Epithelial cell of esophagus (primary cell): ENCODE data around the gene ST8SIA6.
"Not testable (repeated sequence)": the region's sequence is repeated elsewhere in the genome, so short reads cannot be mapped to it uniquely, and the experiment has no call there.

Source experiments
- DNase-seq: peaks from one replicate; pipeline ENCODE4 v3.0.0; 2010; ENCODE audit warnings: low read depth
- H3K4me3 ChIP-seq: 2 replicates; pipeline ENCODE4 v1.5.1; 2011; ENCODE audit warnings: mild to moderate bottlenecking, low read length, control low read depth
- CTCF ChIP-seq: IDR thresholded peaks from 2 replicates; pipeline ENCODE4 v1.5.1; 2011; ENCODE audit warnings: low read depth, mild to moderate bottlenecking, low read length, control low read depth, inconsistent platforms; ENCODE audit not compliant: insufficient read depth; ENCODE audit errors: missing control alignments

The ST8SIA6 gene

GRCh38 chr10:17454161-17455014 is at the start of gene ST8SIA6:
TSS of gene ST8SIA6 (minus strand) at chr10:17454595. CDS start at chr10:17454255, 340 bp downstream.
- DNase-seq: peak; percentile 62
- H3K4me3 ChIP-seq: peak within 1 kb of the TSS; percentile 46
- TF ChIP-seq CTCF: no peak

- no peak for DNase-seq
- no peak for TF ChIP-seq CTCF
- H3K4me3 ChIP-seq: no peak overlapping the region
Measured at GRCh38 chr10:17503795-17504194, 49.4 kb upstream of the ST8SIA6 start.

GRCh38 chr10:17502814-17503213 is 48.4 kb upstream of the ST8SIA6 start:
- no peak for DNase-seq
- no peak for TF ChIP-seq CTCF

GRCh38 chr10:17499014-17499413 is 44.6 kb upstream of the ST8SIA6 start:
- DNase-seq, H3K4me3 ChIP-seq: not testable (repeated sequence)

More at GRCh38 chr10:17502814-17503213, 48.4 kb upstream of the ST8SIA6 start:
- H3K4me3 ChIP-seq: no peak overlapping the region

- no peak for TF ChIP-seq CTCF
- H3K4me3 ChIP-seq: no peak overlapping the region
- DNase-seq: no peak
Measured at GRCh38 chr10:17497446-17498030, 43.1 kb upstream of the ST8SIA6 start.

GRCh38 chr10:17494626-17495260 is 40.3 kb upstream of the ST8SIA6 start:
- H3K4me3 ChIP-seq: no peak overlapping the region
- DNase-seq: no peak
- TF ChIP-seq CTCF: no peak

- DNase-seq: no peak
- TF ChIP-seq CTCF: no peak
- H3K4me3 ChIP-seq: no peak overlapping the region
Measured at GRCh38 chr10:17488848-17489247, 34.5 kb upstream of the ST8SIA6 start.
